K562 (cell line): ENCODE data around the gene ATXN7L1. TPM values are rescaled to one million over a fixed set of nuclear protein-coding genes. Genes with fewer than 3 reads are reported as not detected.

Source experiments
- ATAC-seq: fragments of 200-7000 bp; cut with Tn5 transposase; 3 replicates; pipeline ENCODE4 v1.9.1; 2020; ENCODE audit warnings: moderate library complexity
- BruUV-seq: library from RNA; stranded (reverse); fragments of 400-500 nt; replicated peaks from 2 replicates; lab custom pipeline; 2021; lab: Mats Ljungman, UMichigan
- CTCF ChIA-PET: fragments of 300-600 bp; formaldehyde crosslinking; extraction: SDS; loops from one replicate; lab custom pipeline; 2021; ENCODE audit warnings: low intra/inter-chr PET ratio; lab: Yijun Ruan, JAX
- POLR2A ChIA-PET: fragments of 300-600, 350-650 bp; sonication (Branson Sonifier 250); formaldehyde crosslinking; extraction: SDS; loops from one replicate; lab custom pipeline; 2021; ENCODE audit warnings: antibody characterized with exemption, inconsistent platforms; lab: Yijun Ruan, JAX
- DNase-seq, 4 experiments: peaks; one replicate each; pipeline versions ENCODE4 v3.0.0 to v3.0.0-alpha.2; 2011 to 2018; ENCODE audit warnings: low spot score in 3 of 4, mixed read lengths in 3 of 4; ENCODE audit errors: extremely low read depth in 1 of 4
- FAIRE-seq: peaks from 2 replicates; lab custom pipeline; 2011; peaks lifted over from hg19 to GRCh38; lab: Jason Lieb, UNC
- H2AFZ ChIP-seq: 2 replicates; pipeline ENCODE4 v1.6.0; 2011; ENCODE audit warnings: low read depth, low read length, control low read depth, inconsistent platforms
- H3K27ac ChIP-seq: fragments of 200-600 bp; 3 replicates; pipeline ENCODE4 v1.8.0; 2011; ENCODE audit warnings: low read depth, mild to moderate bottlenecking, control low read depth, inconsistent platforms, low read length, moderate library complexity, mixed read lengths; ENCODE audit errors: extremely low read depth
- H3K27me3 ChIP-seq, 2 experiments: fragments of 300-600 bp in 1 of 2; 2 replicates in 1 of 2; 3 replicates in 1 of 2; pipeline versions ENCODE4 v1.6.0 to v1.8.0; 2011; ENCODE audit warnings: inconsistent platforms in 2 of 2, low read length in 2 of 2, mild to moderate bottlenecking in 1 of 2, mixed read lengths in 1 of 2, moderate library complexity in 1 of 2; ENCODE audit not compliant: control insufficient read depth in 2 of 2, insufficient read depth in 2 of 2
- H3K36me3 ChIP-seq: fragments of 300-600 bp; 3 replicates; pipeline ENCODE4 v1.8.0; 2011; ENCODE audit warnings: mild to moderate bottlenecking, low read length, inconsistent platforms; ENCODE audit not compliant: control insufficient read depth, insufficient read depth
- H3K4me1 ChIP-seq, 2 experiments: fragments of 200-600 bp in 1 of 2; replicated peaks in 1 of 2; 2 replicates in 1 of 2; 3 replicates in 1 of 2; pipeline versions ENCODE4 v1.5.1 to v1.8.0; 2011; ENCODE audit warnings: inconsistent platforms in 2 of 2, low read length in 2 of 2, mild to moderate bottlenecking in 1 of 2, mixed read lengths in 1 of 2, moderate library complexity in 1 of 2; ENCODE audit not compliant: control insufficient read depth in 2 of 2, insufficient read depth in 2 of 2
- H3K4me2 ChIP-seq: 2 replicates; pipeline ENCODE4 v1.6.1; 2011; ENCODE audit warnings: low read length, control low read depth, inconsistent platforms, mixed read lengths; ENCODE audit not compliant: insufficient read depth
- H3K4me3 ChIP-seq: fragments of 200-600 bp; sonication (generic), shearing (Covaris generic); 2 replicates; pipeline ENCODE4 v1.5.1; 2016; ENCODE audit warnings: control low read depth, inconsistent platforms
- H3K79me2 ChIP-seq: fragments of 200-600 bp; 3 replicates; pipeline ENCODE4 v1.8.0; 2011; ENCODE audit warnings: low read length, inconsistent platforms; ENCODE audit not compliant: control insufficient read depth, insufficient read depth
- H3K9ac ChIP-seq, 2 experiments: 2 replicates each; pipeline versions ENCODE4 v1.6.0 to v1.6.1; 2011; ENCODE audit warnings: low read depth in 2 of 2, low read length in 2 of 2, control low read depth in 1 of 2, inconsistent platforms in 1 of 2, mild to moderate bottlenecking in 1 of 2, mixed read lengths in 1 of 2; ENCODE audit not compliant: insufficient read depth in 1 of 2
- H3K9me1 ChIP-seq: one replicate; pipeline ENCODE4 v1.6.0; 2011; ENCODE audit warnings: inconsistent platforms, mild to moderate bottlenecking, low read length, moderate library complexity; ENCODE audit not compliant: control insufficient read depth, insufficient read depth
- H3K9me3 ChIP-seq: replicated peaks from 2 replicates; pipeline ENCODE4 v1.5.1; 2011; ENCODE audit warnings: low read depth, low read length, inconsistent platforms; ENCODE audit not compliant: control insufficient read depth, insufficient read depth
- H4K20me1 ChIP-seq: replicated peaks from 2 replicates; pipeline ENCODE4 v1.6.1; 2011; ENCODE audit warnings: low read length, inconsistent platforms, mixed read lengths; ENCODE audit not compliant: control insufficient read depth, insufficient read depth
- MYC ChIP-seq, 2 experiments: fragments of 250-450 bp in 1 of 2; sonication (Bioruptor Pico) in 1 of 2; IDR thresholded peaks; 2 replicates each; pipeline versions ENCODE4 v1.5.1 to v1.6.1; 2012 to 2021; ENCODE audit warnings: low read depth in 2 of 2, borderline replicate concordance in 1 of 2, improper control_type of control experiment in 1 of 2, low read length in 1 of 2, mild to moderate bottlenecking in 1 of 2, moderate library complexity in 1 of 2
- RAD51 ChIP-seq: fragments of 450-650 bp; IDR thresholded peaks from 2 replicates; pipeline ENCODE4 v1.7.1; 2016; ENCODE audit warnings: low read depth, mild to moderate bottlenecking, borderline replicate concordance
- TAF15 ChIP-seq: fragments of 200-400 bp; formaldehyde crosslinking; IDR thresholded peaks from 2 replicates; pipeline ENCODE4 v1.6.1; 2017; ENCODE audit warnings: mild to moderate bottlenecking, low read depth, low read length, moderate library complexity
- ZNF224 ChIP-seq: sonication (generic); formaldehyde crosslinking; IDR thresholded peaks from 2 replicates; pipeline ENCODE4 v1.8.0; 2022; ENCODE audit warnings: mild to moderate bottlenecking, missing genetic modification reagents
- ZNF512 ChIP-seq: IDR thresholded peaks from 2 replicates; pipeline ENCODE4 v1.6.1; 2016; ENCODE audit warnings: missing genetic modification characterization, missing compliant biosample characterization
- ZNF717 ChIP-seq: fragments of 250-450 bp; sonication (Bioruptor Pico); IDR thresholded peaks from 2 replicates; pipeline ENCODE4 v1.5.0; 2021
- WGBS: fragments of 100-300 bp; shearing (Covaris generic); methylation state at CpG from one replicate; pipeline ENCODE4 v1.1.6; 2016; ENCODE audit warnings: low coverage, mixed read lengths; ENCODE audit not compliant: insufficient coverage; ENCODE audit errors: missing lambda C conversion rate; 5-methylcytosine and 5-hydroxymethylcytosine counted together
- in situ Hi-C: fragments of 300-500 bp; cut with MboI; formaldehyde crosslinking; loops from 4 replicates; pipeline ENCODE4 v1.15.0; 2018; ENCODE audit warnings: inconsistent platforms, mixed read lengths
- intact Hi-C: fragments of 100-400 bp; cut with micrococcal nuclease; formaldehyde crosslinking; loops from 2 replicates; pipeline ENCODE4 v1.14.2; 2022
- polyA plus RNA-seq, 8 experiments: library from polyadenylated mRNA; depleted of rRNA in 4 of 8; stranded (reverse) in 5 of 8; unstranded in 3 of 8; fragments of >200 nt; fragmentation: Nextera tagmentation in 2 of 8; fragmentation: Illumina TruSeq in 1 of 8; extraction: Ambion mirVana in 2 of 8; extraction: Trizol in 1 of 8; gene quantifications; 2 replicates each; pipeline versions ENCODE4 v1.2.1 to v1.2.3, GENCODE V29; 2011 to 2014; ENCODE audit warnings: inconsistent platforms in 1 of 8, missing spikeins in 1 of 8
- total RNA-seq, 7 experiments: library from RNA; depleted of rRNA in 6 of 7; stranded (reverse); fragments of >200 nt in 6 of 7; fragmentation: Illumina TruSeq in 2 of 7; extraction: Trizol in 2 of 7; gene quantifications; 2 replicates each; pipeline versions ENCODE4 v1.2.1 to v1.2.3, GENCODE V29; 2011 to 2021; ENCODE audit warnings: low replicate concordance in 1 of 7

ATXN7L1 gene
- total and polyA plus RNA-seq, 9 of the 15 experiments (the other 6 are each of a cell fraction or from before 2014, with no cell fraction given): 6.6 to 13.7 (median 10.7) TPM

GRCh38 chr7:105578496-105578895 is 297.9 kb downstream of the ATXN7L1 start (continued):
- no peak for TF ChIP-seq ZNF512
- TF ChIP-seq, all 486 proteins: peak for 0

DNA sequence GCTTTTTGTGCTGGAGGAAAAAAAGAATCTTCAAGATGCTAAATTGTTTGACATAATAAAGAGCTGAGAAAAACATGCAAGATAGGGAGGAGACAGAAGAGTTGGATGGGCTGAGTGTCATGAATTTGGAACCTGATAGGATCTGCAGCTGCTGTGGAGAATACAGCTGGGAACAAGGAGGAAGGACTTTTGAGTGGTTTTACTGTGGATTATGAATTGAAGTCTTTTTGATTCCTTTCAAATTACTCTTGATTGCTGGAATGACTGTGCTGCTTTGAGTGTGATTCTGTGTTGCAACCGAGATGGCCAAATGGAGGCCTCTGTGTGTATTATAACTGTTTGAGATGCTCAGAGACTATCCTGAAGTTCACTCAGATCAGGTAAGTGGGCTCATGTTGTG is 299.1 kb downstream of the ATXN7L1 start:
- Histone ChIP-seq H3K36me3 (no peaks in the 10 kb centered on the region), H3K9ac (no peak overlapping the region), H3K4me3 (no peak overlapping the region), H3K4me2 (no peak overlapping the region), H4K20me1 (no peaks in the 10 kb centered on the region), H3K27ac (no peak overlapping the region), H3K27me3 (no peaks in the 10 kb centered on the region), H2AFZ (no peak overlapping the region), H3K9me1 (no peaks in the 10 kb centered on the region), H3K4me1 (peaks cover 0 to 3% of the 10 kb centered on the region in 2 experiments; a peak in 1 of 5 replicates), H3K79me2 (no peaks in the 10 kb centered on the region), H3K9me3 (no peaks in the 10 kb centered on the region)
- FAIRE-seq (no peak), DNase-seq (no peak), ATAC-seq (no peak; the same call in 2 of the 3 replicates)
- WGBS: 0% methylated on average over 1 of the region's 1 CpG
- CTCF ChIA-PET: interaction anchor here (0.6 kb wide), 1 partner anchor 1339 kb away, joined by 5 read pairs; no protein-coding TSS in a partner anchor
- intact Hi-C loops (no loop called here), in situ Hi-C loops (no loop called here)
- TF ChIP-seq ZNF717 (CRISPR knock-in tag) (no peak), ZNF224 (no peak), MYC (IDR thresholded peaks at IDR 0.05; ENCODE audit: low read depth, low read length) (no peak), MYC (CRISPR knock-in tag; IDR thresholded peaks at IDR 0.05; ENCODE audit: borderline replicate concordance, low read depth) (no peak), TAF15 (no peak), RAD51 (no peak)
- POLR2A ChIA-PET: interaction anchor here (0.6 kb wide), 1 partner anchor 566 kb away, joined by 4 read pairs; no protein-coding TSS in a partner anchor
- no TSS peak for BruUV-seq
